ENCODE measurements around the gene AKT2.

- no peak for TF ChIP-seq FOSL1 (IDR thresholded peaks at IDR 0.05; ENCODE audit: low read depth)
- TF ChIP-seq CTCF (IDR thresholded peaks at IDR 0.05 in 2 of 3, conservative IDR thresholded peaks at IDR 0.05 in 1 of 3; ENCODE audit: borderline replicate concordance in 1 of 3, insufficient read depth in 1 of 3, low read depth in 2 of 3, low read length in 2 of 3): no peak
- TF ChIP-seq RAD21 (IDR thresholded peaks at IDR 0.05; ENCODE audit: low read depth): no peak
- TF ChIP-seq ELF1 (IDR thresholded peaks at IDR 0.05; ENCODE audit: borderline replicate concordance, low read depth): no peak
- no peak for TF ChIP-seq EZH2phosphoT487 (IDR thresholded peaks at IDR 0.05; ENCODE audit: borderline replicate concordance)
- TF ChIP-seq EZH2 (IDR thresholded peaks at IDR 0.05): no peak
- no peak for TF ChIP-seq ZNF274 (IDR thresholded peaks at IDR 0.05; ENCODE audit: low read depth, low read length)
- no peak for TF ChIP-seq JUND (IDR thresholded peaks at IDR 0.05)
- TF ChIP-seq POLR2A (IDR thresholded peaks at IDR 0.05; ENCODE audit: borderline replicate concordance, extremely low read depth, insufficient read depth, insufficient read length): no peak
- TF ChIP-seq CEBPB (IDR thresholded peaks at IDR 0.05; ENCODE audit: low read depth): no peak
- TF ChIP-seq POLR2AphosphoS5 (IDR thresholded peaks at IDR 0.05; ENCODE audit: low read depth, low read length): no peak
Measured at GRCh38 chr19:40232479-40232878, 52.7 kb downstream of the AKT2 start.
